Panc1 (cell line): ENCODE results near the gene BBX. TPM values are rescaled to one million over a fixed set of nuclear protein-coding genes. Genes with fewer than 3 reads are reported as not detected.

Experiments
- ATAC-seq: fragments of 200-7000 bp; cut with Tn5 transposase; 2 replicates; pipeline ENCODE4 v1.9.1; 2020; ENCODE audit warnings: mild to moderate bottlenecking, moderate library complexity
- BruUV-seq: library from RNA; stranded (reverse); fragments of 400-500 nt; replicated peaks from 2 replicates; lab custom pipeline; 2021; lab: Mats Ljungman, UMichigan
- CTCF ChIA-PET: fragments of 300-600 bp; sonication (Branson Sonifier 250); formaldehyde crosslinking; loops from one replicate; lab custom pipeline; 2022; ENCODE audit warnings: antibody characterized with exemption; lab: Charles Lee
- POLR2A ChIA-PET: fragments of 300-600 bp; sonication (Branson Sonifier 250); formaldehyde crosslinking; loops from one replicate; lab custom pipeline; 2022; ENCODE audit warnings: antibody characterized with exemption; lab: Charles Lee
- DNase-seq: peaks from one replicate; pipeline ENCODE4 v3.0.0-alpha.2; 2010; ENCODE audit warnings: low read depth, low spot score
- H3K27ac ChIP-seq: 2 replicates; pipeline ENCODE4 v1.5.1; 2011; ENCODE audit warnings: mild to moderate bottlenecking, low read length, inconsistent platforms
- H3K27me3 ChIP-seq: fragments of 200-500 bp; sonication (Bioruptor generic); 2 replicates; pipeline ENCODE4 v1.6.0; 2014; ENCODE audit warnings: low read length, inconsistent platforms; ENCODE audit not compliant: control insufficient read depth, insufficient read depth
- H3K36me3 ChIP-seq: fragments of 200-500 bp; sonication (Bioruptor generic); 2 replicates; pipeline ENCODE4 v1.5.1; 2014; ENCODE audit warnings: inconsistent platforms, mild to moderate bottlenecking, low read length, moderate library complexity; ENCODE audit not compliant: control insufficient read depth, insufficient read depth
- H3K4me1 ChIP-seq: 2 replicates; pipeline ENCODE4 v1.5.1; 2011; ENCODE audit warnings: inconsistent platforms, mild to moderate bottlenecking, low read length, moderate library complexity; ENCODE audit not compliant: control insufficient read depth, insufficient read depth
- H3K4me3 ChIP-seq, 2 experiments: 2 replicates each; pipeline ENCODE4 v1.5.1; 2011 to 2012; ENCODE audit warnings: low read depth in 2 of 2, low read length in 2 of 2, mild to moderate bottlenecking in 2 of 2, inconsistent platforms in 1 of 2, moderate library complexity in 1 of 2
- H3K9me3 ChIP-seq: fragments of 200-500 bp; sonication (Bioruptor generic); 2 replicates; pipeline ENCODE4 v1.5.1; 2014; ENCODE audit warnings: low read depth, mild to moderate bottlenecking, inconsistent platforms, low read length, moderate library complexity; ENCODE audit not compliant: control insufficient read depth, insufficient read depth
- POLR2AphosphoS5 ChIP-seq: IDR thresholded peaks from 2 replicates; pipeline ENCODE4 v1.6.1; 2012; ENCODE audit warnings: mild to moderate bottlenecking, low read depth, low read length, moderate library complexity
- SIN3A ChIP-seq: IDR thresholded peaks from 2 replicates; pipeline ENCODE4 v1.6.1; 2012; ENCODE audit warnings: low read depth, mild to moderate bottlenecking, low read length, moderate library complexity, borderline replicate concordance; ENCODE audit not compliant: insufficient read depth
- TCF7L2 ChIP-seq: IDR thresholded peaks from 2 replicates; pipeline ENCODE4 v1.6.1; 2011; ENCODE audit warnings: mild to moderate bottlenecking, low read depth, low read length, inconsistent platforms
- in situ Hi-C: cut with HindIII; loops from 2 replicates; pipeline ENCODE4 v1.10.0; 2016; ENCODE audit warnings: low sequenced_read_pairs, low pct_unique_long_range_greater_than_20kb
- intact Hi-C: fragments of 100-400 bp; cut with micrococcal nuclease; formaldehyde crosslinking; loops from one replicate; pipeline ENCODE4 v1.10.0; 2022; ENCODE audit not compliant: unreplicated experiment
- total RNA-seq: library from RNA; stranded (reverse); gene quantifications from one replicate; pipeline ENCODE4 v1.2.1, GENCODE V29; 2021; ENCODE audit not compliant: unreplicated experiment
- TF ChIP-seq, protein P1 (sequence below), 2 experiments: IDR thresholded peaks; 2 replicates each; pipeline ENCODE4 v1.6.1; 2011 to 2012; ENCODE audit warnings: low read depth in 2 of 2, control low read depth in 1 of 2, low read length in 1 of 2, mild to moderate bottlenecking in 1 of 2, moderate library complexity in 1 of 2; ENCODE audit not compliant: insufficient read depth in 1 of 2
- TF ChIP-seq, protein P2 (sequence below): fragments of 450-650 bp; IDR thresholded peaks from 2 replicates; pipeline ENCODE4 v1.5.1; 2017; ENCODE audit warnings: mild to moderate bottlenecking

Gene BBX
- total RNA-seq, 1 experiment from 2014 or later: 28.5 TPM

DNA sequence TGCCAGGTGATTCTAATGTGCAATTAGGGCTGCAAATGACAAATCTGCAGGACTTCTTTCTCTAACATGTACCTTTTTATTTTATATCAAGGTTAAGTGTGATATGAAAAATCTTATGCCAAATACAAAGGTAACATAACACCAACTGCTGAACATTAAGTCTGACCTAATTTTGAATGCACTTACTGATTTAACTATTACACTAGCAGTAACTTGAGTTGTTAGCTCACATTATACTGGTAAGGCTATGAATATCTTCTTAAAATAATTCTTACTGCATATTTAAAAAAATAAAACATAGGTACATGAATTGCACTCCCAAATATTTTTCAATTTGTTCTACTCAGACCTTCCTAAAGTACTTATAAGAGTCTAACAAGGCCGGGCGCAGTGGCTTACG lies 308.8 kb downstream of the BBX start:
- TF ChIP-seq, protein P1, sequence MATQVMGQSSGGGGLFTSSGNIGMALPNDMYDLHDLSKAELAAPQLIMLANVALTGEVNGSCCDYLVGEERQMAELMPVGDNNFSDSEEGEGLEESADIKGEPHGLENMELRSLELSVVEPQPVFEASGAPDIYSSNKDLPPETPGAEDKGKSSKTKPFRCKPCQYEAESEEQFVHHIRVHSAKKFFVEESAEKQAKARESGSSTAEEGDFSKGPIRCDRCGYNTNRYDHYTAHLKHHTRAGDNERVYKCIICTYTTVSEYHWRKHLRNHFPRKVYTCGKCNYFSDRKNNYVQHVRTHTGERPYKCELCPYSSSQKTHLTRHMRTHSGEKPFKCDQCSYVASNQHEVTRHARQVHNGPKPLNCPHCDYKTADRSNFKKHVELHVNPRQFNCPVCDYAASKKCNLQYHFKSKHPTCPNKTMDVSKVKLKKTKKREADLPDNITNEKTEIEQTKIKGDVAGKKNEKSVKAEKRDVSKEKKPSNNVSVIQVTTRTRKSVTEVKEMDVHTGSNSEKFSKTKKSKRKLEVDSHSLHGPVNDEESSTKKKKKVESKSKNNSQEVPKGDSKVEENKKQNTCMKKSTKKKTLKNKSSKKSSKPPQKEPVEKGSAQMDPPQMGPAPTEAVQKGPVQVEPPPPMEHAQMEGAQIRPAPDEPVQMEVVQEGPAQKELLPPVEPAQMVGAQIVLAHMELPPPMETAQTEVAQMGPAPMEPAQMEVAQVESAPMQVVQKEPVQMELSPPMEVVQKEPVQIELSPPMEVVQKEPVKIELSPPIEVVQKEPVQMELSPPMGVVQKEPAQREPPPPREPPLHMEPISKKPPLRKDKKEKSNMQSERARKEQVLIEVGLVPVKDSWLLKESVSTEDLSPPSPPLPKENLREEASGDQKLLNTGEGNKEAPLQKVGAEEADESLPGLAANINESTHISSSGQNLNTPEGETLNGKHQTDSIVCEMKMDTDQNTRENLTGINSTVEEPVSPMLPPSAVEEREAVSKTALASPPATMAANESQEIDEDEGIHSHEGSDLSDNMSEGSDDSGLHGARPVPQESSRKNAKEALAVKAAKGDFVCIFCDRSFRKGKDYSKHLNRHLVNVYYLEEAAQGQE (IDR thresholded peaks at IDR 0.05; ENCODE audit: insufficient read depth in 1 of 2, low read depth in 2 of 2, low read length in 1 of 2): no peak
- no peak for TF ChIP-seq POLR2AphosphoS5
- TF ChIP-seq, protein P2, sequence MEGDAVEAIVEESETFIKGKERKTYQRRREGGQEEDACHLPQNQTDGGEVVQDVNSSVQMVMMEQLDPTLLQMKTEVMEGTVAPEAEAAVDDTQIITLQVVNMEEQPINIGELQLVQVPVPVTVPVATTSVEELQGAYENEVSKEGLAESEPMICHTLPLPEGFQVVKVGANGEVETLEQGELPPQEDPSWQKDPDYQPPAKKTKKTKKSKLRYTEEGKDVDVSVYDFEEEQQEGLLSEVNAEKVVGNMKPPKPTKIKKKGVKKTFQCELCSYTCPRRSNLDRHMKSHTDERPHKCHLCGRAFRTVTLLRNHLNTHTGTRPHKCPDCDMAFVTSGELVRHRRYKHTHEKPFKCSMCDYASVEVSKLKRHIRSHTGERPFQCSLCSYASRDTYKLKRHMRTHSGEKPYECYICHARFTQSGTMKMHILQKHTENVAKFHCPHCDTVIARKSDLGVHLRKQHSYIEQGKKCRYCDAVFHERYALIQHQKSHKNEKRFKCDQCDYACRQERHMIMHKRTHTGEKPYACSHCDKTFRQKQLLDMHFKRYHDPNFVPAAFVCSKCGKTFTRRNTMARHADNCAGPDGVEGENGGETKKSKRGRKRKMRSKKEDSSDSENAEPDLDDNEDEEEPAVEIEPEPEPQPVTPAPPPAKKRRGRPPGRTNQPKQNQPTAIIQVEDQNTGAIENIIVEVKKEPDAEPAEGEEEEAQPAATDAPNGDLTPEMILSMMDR: no peak
- TF ChIP-seq TCF7L2: no peak
- no peak for TF ChIP-seq SIN3A
- DNase-seq (no peak), ATAC-seq (no peak)
- CTCF ChIA-PET: no interaction called here
- no peaks in the 10 kb centered on the region for H3K36me3 ChIP-seq
- in situ Hi-C loops: no loop called here
- BruUV-seq: no TSS peak
- intact Hi-C loops: no loop called here
- H3K9me3 ChIP-seq: no peaks in the 10 kb centered on the region
- no peaks in the 10 kb centered on the region for H3K27me3 ChIP-seq
- POLR2A ChIA-PET: no interaction called here
- no peaks in the 10 kb centered on the region for H3K4me1 ChIP-seq
- H3K4me3 ChIP-seq: no peak overlapping the region
- no peak overlapping the region for H3K27ac ChIP-seq

DNA sequence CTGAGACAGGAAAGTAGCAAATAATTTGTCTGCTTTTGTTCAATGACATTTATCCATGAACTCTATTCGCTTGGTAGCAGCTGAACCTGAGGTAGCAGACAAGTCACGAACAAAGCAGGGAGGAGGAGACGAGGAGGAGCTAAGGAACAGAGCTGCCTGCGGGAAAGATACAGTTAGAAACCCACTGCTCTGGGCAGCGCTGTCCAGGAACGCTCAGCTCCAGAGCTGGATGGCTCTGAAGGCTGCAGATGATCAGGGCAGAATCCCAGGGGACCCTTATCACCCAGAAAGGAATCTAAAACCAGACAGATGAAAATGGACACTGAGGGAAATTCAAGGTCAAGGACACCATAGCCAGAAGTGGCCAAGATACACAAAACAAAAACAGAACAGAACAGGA lies 310.3 kb downstream of the BBX start:
- H3K36me3 ChIP-seq: no peaks in the 10 kb centered on the region
- DNase-seq: no peak
- no TSS peak for BruUV-seq
- H3K9me3 ChIP-seq: no peaks in the 10 kb centered on the region
- no peaks in the 10 kb centered on the region for H3K27me3 ChIP-seq
- no peak overlapping the region for H3K4me3 ChIP-seq
- H3K27ac ChIP-seq: no peak overlapping the region
- no peak for TF ChIP-seq POLR2AphosphoS5
- no peak for TF ChIP-seq TCF7L2
- TF ChIP-seq SIN3A: no peak
- TF ChIP-seq, protein P2: no peak
- TF ChIP-seq, protein P1 (IDR thresholded peaks at IDR 0.05; ENCODE audit: insufficient read depth in 1 of 2, low read depth in 2 of 2, low read length in 1 of 2): no peak
- intact Hi-C loops (no loop called here), in situ Hi-C loops (no loop called here)
- ATAC-seq: no peak; the same call in 1 of the 2 replicates
- ChIA-PET POLR2A (interaction anchor here (0.6 kb wide), 1 partner anchor 561 kb away, joined by 11 read pairs; no protein-coding TSS in a partner anchor), CTCF (no interaction called here)
- no peaks in the 10 kb centered on the region for H3K4me1 ChIP-seq
